IPS-18c (cell line): ENCODE results near the gene RPL28.
"Not testable (repeated sequence)": the region's sequence is repeated elsewhere in the genome, so short reads cannot be mapped to it uniquely, and the experiment has no call there.

ENCODE experiments used
- H3K4me3 ChIP-seq: 2 replicates; pipeline ENCODE4 v1.7.0; 2013; ENCODE audit warnings: low read depth, mild to moderate bottlenecking, low read length, moderate library complexity; ENCODE audit not compliant: insufficient read depth
- H3K9me3 ChIP-seq: one replicate; pipeline ENCODE4 v1.6.1; 2013; ENCODE audit warnings: mild to moderate bottlenecking, low read length, moderate library complexity; ENCODE audit not compliant: control insufficient read depth, insufficient read depth

RPL28 gene

DNA sequence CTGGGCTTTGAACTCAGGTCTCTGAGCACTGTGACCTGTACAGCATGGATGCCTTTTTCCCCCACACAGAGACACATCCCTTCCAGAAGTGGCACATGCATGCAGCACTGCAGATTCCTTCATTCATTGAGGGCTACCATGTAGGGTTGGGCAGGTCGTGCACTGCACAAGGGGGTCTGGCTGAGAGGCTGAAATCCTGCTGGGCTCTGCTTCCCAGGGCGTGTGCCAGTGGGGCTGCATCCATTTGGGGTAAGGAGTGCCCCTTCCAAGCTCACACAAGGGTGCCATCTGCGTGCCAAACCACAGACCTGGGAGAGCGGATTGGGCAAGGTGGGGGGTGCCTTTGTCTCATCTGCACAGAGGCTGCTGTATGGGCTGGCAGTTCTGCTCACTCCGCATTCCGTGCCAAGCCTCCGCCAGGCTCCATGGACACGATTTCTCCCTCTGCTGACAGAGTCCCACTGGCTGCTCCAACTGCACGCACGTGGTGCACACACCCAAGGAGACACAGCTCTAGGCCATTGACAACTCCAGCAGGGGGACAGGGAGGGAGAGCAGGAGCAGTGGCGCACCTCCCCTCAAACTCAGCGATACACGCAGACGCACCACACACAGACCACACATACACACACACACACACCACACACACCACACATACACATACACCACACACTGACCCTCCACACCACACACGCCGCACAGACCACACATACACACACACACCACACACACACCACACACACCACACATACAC, 61.9 kb downstream of the RPL28 start:
- no peaks in the 10 kb centered on the region for H3K9me3 ChIP-seq
- no peak overlapping the region; the same call in 1 of the 2 replicates for H3K4me3 ChIP-seq

DNA sequence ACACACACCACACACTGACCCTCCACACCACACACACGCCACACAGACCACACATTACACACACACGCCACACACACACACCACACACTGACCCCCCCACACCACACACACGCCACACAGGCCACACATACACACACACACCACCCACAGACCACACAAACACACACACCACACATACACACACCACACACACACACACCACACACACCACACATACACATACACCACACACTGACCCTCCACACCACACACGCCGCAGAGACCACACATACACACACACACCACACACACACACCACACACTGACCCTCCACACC, 62.4 kb downstream of the RPL28 start:
- H3K9me3 ChIP-seq, H3K4me3 ChIP-seq: not testable (repeated sequence)

DNA sequence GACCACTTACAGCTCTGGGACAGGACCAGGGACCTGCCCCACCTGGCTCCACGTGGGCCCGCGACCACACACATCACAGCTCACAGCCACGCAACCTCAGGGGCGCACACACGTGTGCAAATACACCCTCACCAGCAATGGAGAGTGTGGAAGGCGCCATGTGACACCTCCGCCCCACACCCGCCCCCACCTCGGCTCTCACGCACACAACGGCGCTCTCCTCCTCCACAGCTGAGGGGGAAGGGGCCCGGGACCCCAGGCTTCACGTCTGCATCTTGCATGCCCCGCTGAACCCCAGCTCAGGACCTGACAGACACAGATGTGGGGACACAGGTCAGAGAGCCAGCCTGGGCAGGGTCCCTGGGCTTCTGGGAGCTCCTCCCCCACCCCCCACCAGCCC, 63.7 kb downstream of the RPL28 start:
- no peak overlapping the region for H3K4me3 ChIP-seq
- H3K9me3 ChIP-seq: no peaks in the 10 kb centered on the region

DNA sequence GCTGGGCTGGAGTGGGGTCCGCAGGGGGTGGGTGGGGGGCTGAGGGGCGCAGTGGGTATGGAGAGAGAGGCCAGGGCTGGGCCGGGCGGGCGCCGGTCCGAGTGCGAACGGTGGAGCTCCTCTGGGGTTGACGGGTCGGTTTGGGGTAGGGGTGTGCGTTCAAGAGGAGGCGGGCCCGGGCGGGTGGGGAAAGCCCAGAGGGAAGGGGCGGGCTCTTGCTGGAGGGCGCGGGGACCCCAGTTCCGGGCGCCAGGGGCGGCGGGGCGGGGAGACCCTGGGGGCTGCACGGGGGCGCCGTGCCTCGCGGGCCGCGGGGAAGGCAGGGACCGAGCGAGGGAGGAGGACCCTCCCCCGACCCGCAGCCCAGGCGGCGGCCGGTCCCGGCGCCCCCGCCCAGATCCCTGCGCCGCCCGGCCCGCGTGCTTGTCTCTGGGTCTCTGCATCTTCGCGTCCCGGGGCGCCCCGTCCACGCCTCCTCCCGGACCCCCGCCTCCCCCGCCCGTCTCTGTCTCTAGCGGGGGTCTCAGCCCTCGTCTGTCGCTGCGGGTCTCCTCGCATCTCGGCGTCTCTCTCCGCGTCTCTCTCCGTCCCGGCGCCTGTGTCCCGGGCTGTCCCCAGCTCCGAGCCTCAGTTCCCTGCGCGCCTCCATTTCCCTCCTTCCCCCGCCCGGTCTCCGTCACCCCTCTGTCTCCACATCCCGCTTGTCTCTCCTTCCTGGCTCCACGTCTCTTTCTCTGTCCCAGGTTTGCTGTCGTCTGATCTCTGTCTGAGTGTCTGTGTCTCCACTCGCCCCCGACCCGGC, 65.6 kb downstream of the RPL28 start:
- Histone ChIP-seq H3K4me3 (peak overlapping the region; percentile 38), H3K9me3 (no peaks in the 10 kb centered on the region)

DNA sequence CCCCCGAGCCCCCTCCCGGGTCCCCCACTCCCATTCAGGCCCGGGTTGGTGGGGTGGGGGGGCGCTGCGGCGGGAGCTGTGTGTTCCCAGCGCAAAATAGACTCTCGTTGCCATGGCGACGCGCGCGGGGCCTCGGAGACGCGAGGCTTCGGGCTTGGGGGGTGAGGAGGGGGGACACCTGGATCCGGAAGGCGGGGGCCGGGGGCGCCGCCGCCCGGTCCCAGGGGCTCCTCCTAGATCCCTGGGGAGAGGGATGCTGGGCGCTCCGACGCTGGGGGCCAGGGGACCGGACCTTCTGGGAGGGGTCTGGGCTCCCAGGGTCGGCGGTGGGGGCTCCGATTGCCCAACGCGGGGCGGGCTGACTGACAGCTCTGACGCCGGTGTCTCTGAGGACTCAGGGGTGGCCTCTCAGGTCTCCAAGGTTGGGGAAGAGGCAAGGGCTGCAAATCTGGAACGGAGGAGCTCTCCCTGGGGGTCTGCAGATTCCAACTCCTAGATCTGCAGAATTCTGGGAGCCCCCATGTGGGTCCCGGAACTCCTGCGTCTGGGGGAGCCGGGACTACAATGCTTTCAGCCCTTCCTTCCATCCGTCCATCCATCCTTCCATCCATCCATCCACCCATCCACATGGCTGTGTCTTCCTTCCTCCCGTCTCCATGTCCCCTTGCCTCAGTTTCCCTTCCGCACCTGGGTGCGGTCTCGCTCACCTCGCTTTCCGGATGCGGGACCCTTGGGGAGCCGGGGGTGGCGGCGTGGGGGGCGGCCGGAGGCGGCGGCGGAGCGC, 66.4 kb downstream of the RPL28 start:
- no peaks in the 10 kb centered on the region for H3K9me3 ChIP-seq
- peak overlapping the region; percentile 34 for H3K4me3 ChIP-seq
